ACC112 (cell line): ENCODE data around the gene RPL22.

ENCODE experiments used
- H2AFZ ChIP-seq: fragments of 200-600 bp; sonication (generic); one replicate; pipeline ENCODE4 v1.6.0; 2017; ENCODE audit warnings: antibody characterized with exemption, low read length; ENCODE audit not compliant: unreplicated experiment
- H3K27ac ChIP-seq: fragments of 200-600 bp; sonication (generic); 2 replicates; pipeline ENCODE4 v1.5.1; 2014; ENCODE audit warnings: low read depth, mild to moderate bottlenecking, antibody characterized with exemption, low read length, moderate library complexity
- H3K27me3 ChIP-seq: fragments of 200-600 bp; sonication (generic); 2 replicates; pipeline ENCODE4 v1.6.1; 2014; ENCODE audit warnings: mild to moderate bottlenecking, antibody characterized with exemption, low read length, moderate library complexity, mixed read lengths; ENCODE audit not compliant: insufficient read depth
- H3K36me3 ChIP-seq: fragments of 200-600 bp; sonication (generic); 2 replicates; pipeline ENCODE4 v1.6.1; 2016; ENCODE audit warnings: mild to moderate bottlenecking, antibody characterized with exemption, low read length, moderate library complexity, mixed read lengths; ENCODE audit not compliant: insufficient read depth
- H3K4me1 ChIP-seq: fragments of 200-600 bp; sonication (generic); one replicate; pipeline ENCODE4 v1.6.1; 2016; ENCODE audit warnings: low read length, mixed read lengths; ENCODE audit not compliant: insufficient read depth, unreplicated experiment, control insufficient read depth
- H3K4me3 ChIP-seq: fragments of 200-600 bp; sonication (generic); 2 replicates; pipeline ENCODE4 v1.5.1; 2014; ENCODE audit warnings: mild to moderate bottlenecking, low read depth, low read length
- H3K79me2 ChIP-seq: fragments of 200-600 bp; sonication (generic); one replicate; pipeline ENCODE4 v1.6.0; 2016; ENCODE audit warnings: low read length; ENCODE audit not compliant: control insufficient read depth, unreplicated experiment, insufficient read depth

Gene RPL22

GRCh38 chr1:6241887-6242740 is 42.7 kb upstream of the RPL22 start:
- Histone ChIP-seq H3K79me2 (no peaks in the 10 kb centered on the region), H3K27me3 (peaks cover 58% of the 10 kb centered on the region), H3K27ac (no peak overlapping the region), H3K4me1 (no peaks in the 10 kb centered on the region), H3K36me3 (no peaks in the 10 kb centered on the region), H2AFZ (peak overlapping the region; percentile 25), H3K4me3 (peak overlapping the region; percentile 61; the same call in 1 of the 2 replicates)

- Histone ChIP-seq H3K4me1 (no peaks in the 10 kb centered on the region), H3K36me3 (no peaks in the 10 kb centered on the region)
Measured at GRCh38 chr1:6241107-6241886, 41.9 kb upstream of the RPL22 start.

GRCh38 chr1:6239950-6240768 is 40.8 kb upstream of the RPL22 start:
- Histone ChIP-seq H3K4me3 (no peak overlapping the region), H3K27ac (no peak overlapping the region), H3K4me1 (no peaks in the 10 kb centered on the region), H3K36me3 (no peaks in the 10 kb centered on the region), H3K27me3 (peaks cover 43% of the 10 kb centered on the region), H3K79me2 (peaks cover 6% of the 10 kb centered on the region), H2AFZ (no peak overlapping the region)

More at GRCh38 chr1:6241107-6241886, 41.9 kb upstream of the RPL22 start:
- no peak overlapping the region for H3K27ac ChIP-seq
- peaks cover 55% of the 10 kb centered on the region for H3K27me3 ChIP-seq
- no peak overlapping the region for H3K4me3 ChIP-seq
- no peaks in the 10 kb centered on the region for H3K79me2 ChIP-seq
- no peak overlapping the region for H2AFZ ChIP-seq

- Histone ChIP-seq H3K27me3 (peaks cover 38% of the 10 kb centered on the region), H3K36me3 (no peaks in the 10 kb centered on the region), H2AFZ (no peak overlapping the region), H3K4me3 (no peak overlapping the region), H3K27ac (no peak overlapping the region), H3K79me2 (peaks cover 15% of the 10 kb centered on the region), H3K4me1 (peaks cover 2% of the 10 kb centered on the region)
Measured at GRCh38 chr1:6239213-6239752, 39.9 kb upstream of the RPL22 start.

GRCh38 chr1:6237093-6237492 is 37.7 kb upstream of the RPL22 start:
- Histone ChIP-seq H3K27me3 (peaks cover 17% of the 10 kb centered on the region), H3K36me3 (peaks cover 4% of the 10 kb centered on the region), H3K4me1 (peaks cover 13% of the 10 kb centered on the region), H3K79me2 (peaks cover 27% of the 10 kb centered on the region), H2AFZ (no peak overlapping the region), H3K4me3 (no peak overlapping the region), H3K27ac (no peak overlapping the region)

- peaks cover 13% of the 10 kb centered on the region for H3K4me1 ChIP-seq
- peak overlapping the region; percentile 55 for H2AFZ ChIP-seq
- peaks cover 27% of the 10 kb centered on the region for H3K79me2 ChIP-seq
- no peaks in the 10 kb centered on the region for H3K27me3 ChIP-seq
- peak overlapping the region; percentile 90 for H3K4me3 ChIP-seq
- H3K27ac ChIP-seq: peak overlapping the region; percentile 38; the same call in 1 of the 2 replicates
- H3K36me3 ChIP-seq: peaks cover 4% of the 10 kb centered on the region
Measured at GRCh38 chr1:6235296-6235677, 35.9 kb upstream of the RPL22 start.

GRCh38 chr1:6234502-6235295 is 35.3 kb upstream of the RPL22 start:
- peak overlapping the region; percentile 38; the same call in 1 of the 2 replicates for H3K27ac ChIP-seq
- peaks cover 13% of the 10 kb centered on the region for H3K4me1 ChIP-seq
- peaks cover 6% of the 10 kb centered on the region for H3K36me3 ChIP-seq
- peak overlapping the region; percentile 90 for H3K4me3 ChIP-seq
- peak overlapping the region; percentile 55 for H2AFZ ChIP-seq
- H3K27me3 ChIP-seq: no peaks in the 10 kb centered on the region
- H3K79me2 ChIP-seq: peaks cover 27% of the 10 kb centered on the region

GRCh38 chr1:6233376-6233775 is 34.0 kb upstream of the RPL22 start:
- Histone ChIP-seq H3K36me3 (peaks cover 6% of the 10 kb centered on the region), H2AFZ (no peak overlapping the region), H3K4me3 (no peak overlapping the region), H3K4me1 (peaks cover 13% of the 10 kb centered on the region), H3K27me3 (no peaks in the 10 kb centered on the region), H3K79me2 (peaks cover 27% of the 10 kb centered on the region), H3K27ac (no peak overlapping the region)

- peaks cover 5% of the 10 kb centered on the region for H3K79me2 ChIP-seq
- no peak overlapping the region for H2AFZ ChIP-seq
- peaks cover 25% of the 10 kb centered on the region for H3K36me3 ChIP-seq
- H3K4me1 ChIP-seq: peaks cover 7% of the 10 kb centered on the region
- no peak overlapping the region for H3K27ac ChIP-seq
- no peak overlapping the region for H3K4me3 ChIP-seq
- no peaks in the 10 kb centered on the region for H3K27me3 ChIP-seq
Measured at GRCh38 chr1:6225651-6226050, 26.3 kb upstream of the RPL22 start.
